ENCODE data around the gene ASPHD2.

Gene ASPHD2

DNA sequence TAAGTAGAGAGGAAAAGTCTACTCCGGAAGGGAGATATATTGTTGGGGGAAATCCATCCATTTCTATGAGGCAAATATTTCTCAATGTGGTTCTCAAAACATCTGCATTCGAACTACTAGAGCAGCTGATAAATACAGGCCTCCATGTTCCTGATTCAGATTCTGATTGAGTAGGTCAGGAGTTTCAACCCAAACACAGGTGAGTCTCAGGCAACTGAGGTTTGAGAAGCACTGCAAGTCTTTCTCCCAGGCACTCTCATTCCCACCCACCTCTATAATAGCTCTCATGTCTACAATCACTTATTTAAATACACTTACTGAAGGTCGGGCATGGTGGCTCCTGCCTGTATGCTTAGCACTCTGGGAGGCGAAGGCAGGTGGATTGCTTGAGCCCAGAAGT, 14.7 kb upstream of the ASPHD2 start:
- TF ChIP-seq TEAD4 (IDR thresholded peaks at IDR 0.05) (no peak), CREB1 (IDR thresholded peaks at IDR 0.05; ENCODE audit: low read depth) (no peak), ZBTB7A (IDR thresholded peaks at IDR 0.05; ENCODE audit: low read depth) (no peak), RAD21 (IDR thresholded peaks at IDR 0.05; ENCODE audit: low read depth) (no peak)

DNA sequence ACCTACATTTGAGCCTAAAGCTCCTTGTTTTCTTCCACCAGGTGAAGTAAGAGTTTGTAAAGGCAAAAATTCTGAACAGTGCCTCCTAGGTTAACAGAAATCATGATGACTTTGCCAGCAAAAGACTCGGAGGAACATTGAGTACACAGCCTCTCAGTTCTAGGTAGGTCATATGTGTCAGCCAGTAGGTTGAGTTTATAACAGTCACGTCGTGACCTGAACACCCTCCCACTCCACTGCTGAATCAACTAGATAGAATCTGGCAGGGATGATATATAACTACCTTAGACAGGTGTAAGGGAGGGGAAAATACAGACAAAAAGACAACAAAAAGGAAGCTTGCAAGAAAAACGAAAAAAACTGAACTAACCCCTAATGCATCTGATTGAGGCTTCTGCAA, 12.8 kb upstream of the ASPHD2 start:
- TF ChIP-seq, protein P1, sequence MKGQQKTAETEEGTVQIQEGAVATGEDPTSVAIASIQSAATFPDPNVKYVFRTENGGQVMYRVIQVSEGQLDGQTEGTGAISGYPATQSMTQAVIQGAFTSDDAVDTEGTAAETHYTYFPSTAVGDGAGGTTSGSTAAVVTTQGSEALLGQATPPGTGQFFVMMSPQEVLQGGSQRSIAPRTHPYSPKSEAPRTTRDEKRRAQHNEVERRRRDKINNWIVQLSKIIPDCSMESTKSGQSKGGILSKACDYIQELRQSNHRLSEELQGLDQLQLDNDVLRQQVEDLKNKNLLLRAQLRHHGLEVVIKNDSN (IDR thresholded peaks at IDR 0.05) = no peak
- TF ChIP-seq YY1 (IDR thresholded peaks at IDR 0.05; ENCODE audit: low read depth) = no peak
- TF ChIP-seq TCF12 (IDR thresholded peaks at IDR 0.05; ENCODE audit: low read depth) = no peak
- TF ChIP-seq EP300 (IDR thresholded peaks at IDR 0.05; ENCODE audit: borderline replicate concordance) = no peak
- TF ChIP-seq NFIC (IDR thresholded peaks at IDR 0.05) = no peak
- TF ChIP-seq RAD21 (IDR thresholded peaks at IDR 0.05; ENCODE audit: low read depth) = no peak
- TF ChIP-seq EGR1 (IDR thresholded peaks at IDR 0.05) = no peak
- no peak for TF ChIP-seq FOXM1 (IDR thresholded peaks at IDR 0.05; ENCODE audit: borderline replicate concordance, low read depth)
- TF ChIP-seq CEBPB (IDR thresholded peaks at IDR 0.05) = no peak

DNA sequence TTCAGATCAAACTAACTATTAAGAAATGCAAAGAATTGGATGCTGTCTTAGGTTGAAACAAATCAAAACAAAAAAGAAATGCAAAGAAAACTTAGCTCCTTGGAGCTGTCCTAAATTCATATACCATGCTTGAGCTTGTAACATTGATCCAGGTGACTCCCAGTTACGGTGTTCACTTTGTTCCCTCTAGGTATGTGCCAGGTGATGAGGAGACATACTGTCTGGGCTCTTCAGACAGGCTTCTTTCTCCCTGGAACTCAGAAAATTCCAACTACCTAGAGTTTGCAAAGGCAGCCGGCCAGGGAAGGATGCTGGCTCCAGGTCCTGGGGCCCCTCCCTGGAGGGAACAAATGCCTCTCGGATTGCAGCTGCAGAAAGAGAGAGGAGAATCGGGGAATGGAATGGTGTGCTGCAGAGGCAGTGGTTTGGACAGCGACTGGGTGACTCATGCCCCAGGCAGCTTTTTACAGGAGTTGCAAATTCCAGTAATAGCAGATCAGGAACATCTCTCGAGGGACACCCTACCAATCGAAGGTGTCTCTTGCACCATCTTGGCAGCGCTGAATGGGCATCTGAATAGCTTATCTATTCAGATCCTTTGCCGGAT, 12.3 kb upstream of the ASPHD2 start:
- TF ChIP-seq TEAD4 (IDR thresholded peaks at IDR 0.05) (peak; percentile 69), NFIC (IDR thresholded peaks at IDR 0.05) (peak; percentile 36; the same call in 1 of the 2 replicates), EGR1 (IDR thresholded peaks at IDR 0.05) (no peak), ZBTB7A (IDR thresholded peaks at IDR 0.05; ENCODE audit: low read depth) (no peak)
- TF ChIP-seq, protein P2, sequence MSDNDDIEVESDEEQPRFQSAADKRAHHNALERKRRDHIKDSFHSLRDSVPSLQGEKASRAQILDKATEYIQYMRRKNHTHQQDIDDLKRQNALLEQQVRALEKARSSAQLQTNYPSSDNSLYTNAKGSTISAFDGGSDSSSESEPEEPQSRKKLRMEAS (IDR thresholded peaks at IDR 0.05) = no peak
- TF ChIP-seq, protein P3, sequence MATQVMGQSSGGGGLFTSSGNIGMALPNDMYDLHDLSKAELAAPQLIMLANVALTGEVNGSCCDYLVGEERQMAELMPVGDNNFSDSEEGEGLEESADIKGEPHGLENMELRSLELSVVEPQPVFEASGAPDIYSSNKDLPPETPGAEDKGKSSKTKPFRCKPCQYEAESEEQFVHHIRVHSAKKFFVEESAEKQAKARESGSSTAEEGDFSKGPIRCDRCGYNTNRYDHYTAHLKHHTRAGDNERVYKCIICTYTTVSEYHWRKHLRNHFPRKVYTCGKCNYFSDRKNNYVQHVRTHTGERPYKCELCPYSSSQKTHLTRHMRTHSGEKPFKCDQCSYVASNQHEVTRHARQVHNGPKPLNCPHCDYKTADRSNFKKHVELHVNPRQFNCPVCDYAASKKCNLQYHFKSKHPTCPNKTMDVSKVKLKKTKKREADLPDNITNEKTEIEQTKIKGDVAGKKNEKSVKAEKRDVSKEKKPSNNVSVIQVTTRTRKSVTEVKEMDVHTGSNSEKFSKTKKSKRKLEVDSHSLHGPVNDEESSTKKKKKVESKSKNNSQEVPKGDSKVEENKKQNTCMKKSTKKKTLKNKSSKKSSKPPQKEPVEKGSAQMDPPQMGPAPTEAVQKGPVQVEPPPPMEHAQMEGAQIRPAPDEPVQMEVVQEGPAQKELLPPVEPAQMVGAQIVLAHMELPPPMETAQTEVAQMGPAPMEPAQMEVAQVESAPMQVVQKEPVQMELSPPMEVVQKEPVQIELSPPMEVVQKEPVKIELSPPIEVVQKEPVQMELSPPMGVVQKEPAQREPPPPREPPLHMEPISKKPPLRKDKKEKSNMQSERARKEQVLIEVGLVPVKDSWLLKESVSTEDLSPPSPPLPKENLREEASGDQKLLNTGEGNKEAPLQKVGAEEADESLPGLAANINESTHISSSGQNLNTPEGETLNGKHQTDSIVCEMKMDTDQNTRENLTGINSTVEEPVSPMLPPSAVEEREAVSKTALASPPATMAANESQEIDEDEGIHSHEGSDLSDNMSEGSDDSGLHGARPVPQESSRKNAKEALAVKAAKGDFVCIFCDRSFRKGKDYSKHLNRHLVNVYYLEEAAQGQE (IDR thresholded peaks at IDR 0.05; ENCODE audit: low read depth) = peak; percentile 79

DNA sequence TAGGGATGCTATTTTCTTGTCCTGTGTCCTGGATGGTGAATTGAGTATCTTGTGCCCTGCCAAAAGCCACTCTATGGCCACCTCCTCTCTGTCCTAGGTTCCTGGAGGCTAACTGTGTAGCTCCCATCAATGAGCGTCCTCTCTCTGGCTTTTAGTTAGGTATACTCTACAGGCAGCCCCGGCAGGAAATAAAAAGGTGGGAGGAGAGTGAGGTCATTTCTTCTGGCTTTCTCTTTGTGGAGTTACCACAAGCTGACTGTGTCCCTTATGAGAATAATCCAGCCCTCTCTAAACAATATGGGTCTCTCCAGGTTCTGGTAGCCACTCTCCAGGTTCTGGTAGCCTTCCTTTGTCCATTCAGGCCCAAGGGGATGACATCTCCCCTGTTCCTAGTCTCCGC, 11.7 kb upstream of the ASPHD2 start:
- TF ChIP-seq, protein P1 (IDR thresholded peaks at IDR 0.05) = no peak
- TF ChIP-seq ZBTB7A (IDR thresholded peaks at IDR 0.05; ENCODE audit: low read depth) (no peak), CEBPB (IDR thresholded peaks at IDR 0.05) (no peak), TEAD4 (IDR thresholded peaks at IDR 0.05) (no peak), CREB1 (IDR thresholded peaks at IDR 0.05; ENCODE audit: low read depth) (no peak), EGR1 (IDR thresholded peaks at IDR 0.05) (no peak), TAF1 (IDR thresholded peaks at IDR 0.05; ENCODE audit: low read depth) (no peak), EP300 (IDR thresholded peaks at IDR 0.05; ENCODE audit: borderline replicate concordance) (no peak), TCF12 (IDR thresholded peaks at IDR 0.05; ENCODE audit: low read depth) (no peak), NFIC (IDR thresholded peaks at IDR 0.05) (no peak), RAD21 (IDR thresholded peaks at IDR 0.05; ENCODE audit: low read depth) (no peak), FOXM1 (IDR thresholded peaks at IDR 0.05; ENCODE audit: borderline replicate concordance, low read depth) (no peak), YY1 (IDR thresholded peaks at IDR 0.05; ENCODE audit: low read depth) (no peak)
- TF ChIP-seq, protein P2 (IDR thresholded peaks at IDR 0.05) = no peak
- TF ChIP-seq, protein P3 (IDR thresholded peaks at IDR 0.05; ENCODE audit: low read depth) = no peak

DNA sequence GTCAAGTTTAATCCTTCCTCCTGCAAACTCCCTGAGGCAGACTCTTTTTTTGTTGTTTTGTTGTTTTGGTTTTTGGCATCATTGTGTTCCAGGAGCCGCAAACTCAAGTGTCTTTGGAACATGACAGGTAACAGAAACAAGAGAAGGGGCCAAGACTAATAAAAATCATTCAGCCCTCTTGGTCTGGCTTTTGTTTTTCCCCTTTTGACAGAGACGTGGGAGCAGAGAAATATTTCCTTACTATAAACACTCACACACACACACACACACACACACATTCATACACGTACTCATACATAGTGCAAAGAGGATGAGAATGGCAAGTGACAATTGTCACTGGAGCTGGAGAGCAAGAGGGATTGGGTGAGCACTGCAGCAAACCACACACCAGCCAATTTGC, 10.4 kb upstream of the ASPHD2 start:
- TF ChIP-seq, protein P2 (IDR thresholded peaks at IDR 0.05) = no peak
- TF ChIP-seq TAF1 (IDR thresholded peaks at IDR 0.05; ENCODE audit: low read depth) (no peak), ZBTB7A (IDR thresholded peaks at IDR 0.05; ENCODE audit: low read depth) (no peak)

DNA sequence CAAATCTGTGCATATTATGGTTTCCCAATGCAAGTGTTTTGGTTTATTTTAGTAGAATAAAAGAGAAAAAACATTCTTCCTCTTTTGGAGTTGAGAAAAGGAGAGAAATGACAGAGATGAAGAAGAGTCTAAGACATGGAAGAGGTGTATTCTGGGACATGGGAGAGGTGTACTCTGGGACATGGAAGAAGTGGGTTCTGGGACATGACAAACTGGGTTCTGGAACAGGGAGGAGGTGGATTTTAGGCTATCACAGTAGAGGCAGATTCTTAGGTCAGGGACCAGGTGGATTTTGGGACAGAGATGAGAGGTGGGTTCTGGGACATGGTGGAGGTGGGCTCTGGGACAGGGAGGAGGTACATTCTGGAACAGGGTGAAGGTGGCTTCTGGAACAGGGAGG, 2.1 kb upstream of the ASPHD2 start:
- TF ChIP-seq, protein P1 (IDR thresholded peaks at IDR 0.05) = no peak
- TF ChIP-seq CREB1 (IDR thresholded peaks at IDR 0.05; ENCODE audit: low read depth) (no peak), EP300 (IDR thresholded peaks at IDR 0.05; ENCODE audit: borderline replicate concordance) (no peak), TCF12 (IDR thresholded peaks at IDR 0.05; ENCODE audit: low read depth) (no peak), RAD21 (IDR thresholded peaks at IDR 0.05; ENCODE audit: low read depth) (no peak), YY1 (IDR thresholded peaks at IDR 0.05; ENCODE audit: low read depth) (no peak), NFIC (IDR thresholded peaks at IDR 0.05) (no peak), FOXM1 (IDR thresholded peaks at IDR 0.05; ENCODE audit: borderline replicate concordance, low read depth) (no peak), CEBPB (IDR thresholded peaks at IDR 0.05) (no peak), EGR1 (IDR thresholded peaks at IDR 0.05) (no peak), ZBTB7A (IDR thresholded peaks at IDR 0.05; ENCODE audit: low read depth) (no peak)
- TF ChIP-seq, protein P3 (IDR thresholded peaks at IDR 0.05; ENCODE audit: low read depth) = no peak
- TF ChIP-seq, protein P2 (IDR thresholded peaks at IDR 0.05) = no peak

Data from Ishikawa (cell line).